HG02943 (cell line): ENCODE measurements around the gene SAP30L.

Experiments
- ATAC-seq: cut with Tn5 transposase; IDR thresholded peaks from one replicate; pipeline ENCODE4 v1.9.1; 2021; ENCODE audit warnings: mild to moderate bottlenecking, low read depth, moderate library complexity; ENCODE audit not compliant: unreplicated experiment

SAP30L gene

DNA sequence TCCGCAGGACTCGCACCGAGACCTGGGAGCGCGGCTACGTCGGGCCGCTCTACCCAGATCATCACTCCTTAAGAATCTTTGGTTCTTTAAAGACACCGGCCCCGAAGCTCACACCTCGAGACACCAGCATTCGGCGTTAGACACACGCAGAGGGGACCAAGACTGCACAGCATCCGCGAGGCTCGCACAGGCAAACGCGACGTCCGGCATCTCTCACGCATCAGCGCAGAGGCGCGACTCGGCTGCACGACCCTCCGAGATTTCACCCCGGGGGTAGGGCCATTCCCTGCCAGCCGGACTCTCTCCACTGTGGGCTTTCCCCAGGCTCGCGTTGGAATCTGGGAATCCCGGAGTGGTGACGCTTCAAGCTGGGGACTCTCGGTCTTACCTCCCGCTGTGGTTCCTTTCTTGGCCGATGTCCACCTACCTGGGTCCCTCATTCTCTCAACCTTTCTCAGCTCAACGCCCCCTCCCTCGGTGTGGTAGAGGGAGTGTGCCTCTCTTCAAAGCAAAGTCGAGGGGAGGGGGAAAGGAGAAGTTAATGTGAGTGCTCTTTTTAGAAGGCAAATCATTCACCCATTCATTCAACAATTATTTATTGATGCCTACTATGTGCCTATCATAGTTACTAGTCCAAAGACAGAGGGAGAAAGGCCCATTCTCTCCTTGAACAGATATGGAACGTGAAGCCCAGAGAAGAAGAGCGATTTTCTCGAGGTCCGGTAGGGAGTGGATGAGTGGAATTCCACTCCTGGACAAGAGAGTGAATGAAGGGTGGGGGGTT is 33.6 kb downstream of the SAP30L start:
- no peak for ATAC-seq

DNA sequence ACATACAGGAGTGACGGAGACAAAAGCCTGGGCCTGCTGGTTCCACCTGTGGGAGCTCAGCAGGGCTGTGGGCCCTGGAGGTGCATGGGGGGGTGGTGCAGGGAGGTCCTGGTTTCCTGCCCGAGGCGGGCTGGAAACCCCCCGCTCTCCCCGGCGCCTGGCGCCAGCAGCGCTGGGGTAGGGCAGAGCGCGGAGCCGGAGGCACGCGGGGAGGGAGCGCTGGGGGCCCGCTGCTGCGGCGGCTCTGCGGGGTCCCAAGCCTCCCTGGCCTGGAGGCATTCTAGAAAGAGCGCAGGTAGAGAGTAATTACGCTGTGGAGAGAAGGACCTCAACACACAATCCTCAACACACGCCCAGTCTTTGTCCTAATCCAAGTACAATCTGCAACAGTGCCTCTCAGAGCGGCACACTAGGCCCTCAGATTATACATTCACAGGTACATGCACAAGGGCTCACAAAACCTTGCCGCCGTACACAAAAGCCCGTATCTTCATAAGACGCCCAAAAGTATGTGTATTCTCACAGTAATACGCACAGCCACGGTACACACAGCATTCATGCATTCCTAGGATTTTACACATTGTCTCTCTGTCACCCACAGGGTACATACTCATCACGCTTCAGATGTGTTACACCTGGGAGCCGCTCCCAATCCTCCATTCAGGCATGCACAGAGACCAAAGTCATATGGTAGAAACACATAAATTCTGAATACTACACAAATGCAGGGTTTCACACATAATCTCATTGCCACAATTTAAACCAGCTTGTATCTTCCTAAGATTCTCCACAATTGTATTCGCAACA is 34.4 kb downstream of the SAP30L start:
- no peak for ATAC-seq

DNA sequence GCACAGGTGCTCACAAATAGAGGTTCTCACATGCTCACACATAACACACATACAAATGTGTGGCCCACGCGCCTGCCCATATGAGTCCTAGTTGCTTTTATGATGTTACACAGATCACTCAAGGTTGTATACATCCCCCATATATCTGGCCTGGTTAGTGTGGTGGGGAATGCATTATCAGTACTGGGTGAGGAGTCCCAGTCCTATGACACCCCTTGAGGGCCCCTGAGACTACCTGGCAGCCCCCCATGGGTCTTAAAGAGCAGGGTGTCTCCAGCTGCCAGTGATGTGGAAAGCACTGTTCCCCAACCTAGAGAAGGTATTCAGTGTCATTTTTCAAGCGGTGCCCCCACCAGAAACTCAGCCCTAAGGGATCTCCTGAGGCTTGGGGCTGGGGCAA is 35.0 kb downstream of the SAP30L start:
- ATAC-seq, result no peak

DNA sequence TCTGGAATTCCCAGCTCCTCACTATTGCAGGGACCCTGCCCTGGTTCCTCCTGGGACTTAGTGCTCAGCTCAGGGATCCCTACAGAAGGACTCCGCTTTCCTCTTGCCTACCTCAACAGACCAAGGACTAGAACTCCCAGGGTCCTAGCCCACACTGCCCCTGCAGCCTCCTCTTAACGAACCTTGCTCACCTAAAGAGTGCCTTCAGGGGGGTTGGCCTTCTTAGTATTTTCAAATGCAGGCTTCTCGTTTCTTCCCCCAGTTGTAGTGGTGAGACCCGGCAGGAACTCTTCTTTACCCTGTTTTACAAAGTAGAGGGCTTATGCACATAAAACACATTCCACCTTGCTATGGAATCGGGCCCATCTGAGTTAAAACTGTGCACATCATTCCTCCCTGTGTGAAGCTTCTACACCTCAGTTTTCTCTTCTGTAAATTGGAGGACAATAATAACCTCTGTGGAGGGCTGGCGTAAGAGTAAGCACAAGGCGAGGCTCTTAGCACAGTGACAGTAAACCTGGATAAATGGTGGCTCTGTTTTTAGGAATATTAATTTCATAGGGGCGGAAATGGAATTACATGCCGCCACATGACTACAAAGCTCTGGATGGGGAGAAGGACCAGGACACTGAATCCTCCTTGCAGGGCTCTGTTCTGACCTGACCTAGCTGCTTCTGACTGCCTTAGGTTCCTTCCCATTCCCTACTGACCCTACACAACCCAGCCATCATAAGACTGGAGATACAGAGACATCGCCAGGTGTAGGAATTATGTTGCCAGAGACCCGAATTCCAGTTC is 36.0 kb downstream of the SAP30L start:
- no peak for ATAC-seq

DNA sequence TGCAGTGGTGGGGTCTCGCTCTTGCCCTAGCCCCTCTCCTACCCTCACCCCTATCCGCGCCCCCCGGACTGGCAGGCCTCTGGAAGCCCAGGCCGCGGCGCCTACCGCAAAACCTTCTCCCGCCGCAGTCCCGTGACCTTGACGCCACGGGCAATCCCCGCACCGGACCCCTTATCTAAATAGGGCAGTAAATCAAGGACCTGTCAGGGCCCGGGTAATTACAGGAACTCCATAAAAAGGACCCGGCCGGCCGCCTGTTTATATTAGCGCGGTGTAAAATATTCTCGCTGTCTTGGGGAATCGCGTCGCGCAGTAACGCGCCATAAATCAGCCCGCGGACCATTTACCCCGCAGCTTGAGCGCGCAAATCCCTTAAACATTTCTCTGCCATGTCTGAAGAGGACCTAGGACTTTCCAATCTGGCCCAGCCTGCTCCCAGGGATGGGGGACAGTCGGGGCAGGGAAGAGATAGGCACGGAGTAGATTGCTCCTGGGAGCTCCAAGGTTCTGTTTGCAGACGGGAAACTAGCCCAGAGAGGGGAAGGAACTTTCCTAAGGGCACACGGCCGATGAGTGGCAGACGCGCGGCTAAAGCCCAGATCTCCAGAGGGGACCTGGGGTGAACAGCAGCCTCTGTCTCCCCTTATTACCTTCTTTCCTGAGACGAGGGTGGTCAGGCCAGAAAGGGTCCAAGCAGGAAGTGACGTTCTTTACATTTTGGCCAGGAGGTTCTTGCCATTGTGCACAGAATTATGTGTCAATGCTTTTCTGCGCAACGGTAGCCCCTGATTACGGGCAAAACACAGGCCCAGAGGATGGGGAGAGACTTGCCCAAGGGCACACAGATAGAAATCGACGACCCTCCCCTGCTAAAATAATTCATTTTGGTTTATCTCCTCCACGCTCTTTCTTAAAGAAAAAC is 37.0 kb downstream of the SAP30L start:
- no peak for ATAC-seq

DNA sequence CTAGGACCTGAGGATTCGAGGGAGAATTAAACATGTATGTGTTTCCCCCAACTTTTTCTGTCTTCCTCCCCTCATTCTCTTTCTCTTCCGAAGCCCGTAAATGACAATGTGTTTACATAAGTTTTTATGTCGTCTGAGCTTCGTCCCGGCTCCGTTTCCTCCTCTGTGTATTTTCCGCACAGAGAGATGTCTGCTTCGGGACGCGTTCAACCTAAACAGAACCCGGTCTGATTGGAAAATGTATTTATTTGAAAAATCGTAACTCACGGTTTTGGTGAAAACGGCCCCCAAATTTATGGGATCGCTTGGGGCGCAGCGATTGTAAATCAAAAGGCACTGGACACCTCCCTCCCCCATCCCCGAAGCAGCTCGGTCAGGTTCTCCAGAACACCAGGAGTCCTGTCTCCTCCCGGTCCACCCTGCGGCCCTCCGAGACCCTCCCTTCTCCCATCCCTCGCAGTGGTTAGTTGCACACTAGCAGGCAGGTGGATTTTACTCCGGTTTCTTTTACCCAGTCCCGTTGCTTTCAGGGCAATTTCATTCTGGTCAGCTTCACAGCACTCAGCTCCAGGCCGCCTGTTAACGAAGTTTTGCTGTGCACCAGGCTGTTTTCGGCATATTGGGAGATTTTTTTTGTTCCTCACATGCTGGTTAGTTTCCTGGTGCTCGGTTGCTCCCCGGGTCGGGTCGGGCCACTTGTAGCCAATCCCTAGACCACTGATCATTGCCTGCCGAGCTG is 38.0 kb downstream of the SAP30L start:
- no peak for ATAC-seq

DNA sequence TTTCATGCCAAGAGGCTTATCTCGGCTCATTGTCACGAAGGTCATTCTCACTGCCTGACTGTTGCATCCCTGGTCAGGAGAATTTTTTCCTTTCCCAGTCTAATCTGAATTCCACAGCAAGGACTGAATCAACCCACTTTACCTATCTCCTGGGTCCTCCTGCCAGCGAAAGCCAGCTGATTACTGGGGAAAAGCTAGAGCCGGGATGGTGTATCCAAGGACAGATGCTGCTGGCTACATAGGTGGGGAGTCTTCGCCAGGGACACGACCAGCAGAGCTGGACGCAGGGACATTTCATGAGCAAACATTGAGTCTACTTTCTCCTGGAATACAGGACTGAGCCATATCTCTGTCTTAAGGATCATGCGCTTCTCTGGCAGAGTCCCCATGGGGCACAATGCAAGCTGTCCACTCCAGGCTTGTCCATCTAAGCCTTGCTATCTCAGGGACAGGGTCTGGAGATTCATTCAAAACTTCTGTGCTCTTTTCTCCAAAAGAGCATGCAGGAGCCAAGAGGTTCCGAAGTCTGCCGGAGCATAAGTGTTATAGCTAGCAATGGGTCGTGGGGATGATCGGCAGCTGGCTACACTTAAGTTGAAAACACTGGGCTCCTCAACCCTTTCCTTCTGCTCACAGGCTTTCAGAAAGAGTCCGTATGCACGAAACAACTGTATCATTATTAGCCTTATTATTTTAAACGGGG is 38.7 kb downstream of the SAP30L start:
- no peak for ATAC-seq

DNA sequence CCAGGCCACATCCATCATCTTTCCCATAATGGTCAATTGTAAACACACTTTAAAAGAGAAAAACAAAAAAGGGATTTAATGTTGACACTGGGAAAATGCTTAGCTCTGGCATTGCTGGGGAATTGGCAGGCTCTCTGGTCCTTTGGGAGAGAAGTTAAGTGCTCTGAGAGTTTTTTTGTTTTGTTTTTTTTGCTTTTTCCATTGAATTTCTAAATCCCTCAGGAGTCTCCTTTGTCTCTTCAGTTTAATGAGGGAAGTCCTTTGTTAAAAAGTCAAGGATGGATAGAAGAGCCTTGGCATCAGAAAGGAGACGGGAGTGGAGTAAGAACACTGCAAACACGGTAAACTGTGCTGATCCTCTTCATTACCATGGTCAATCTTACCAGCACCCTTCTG is 39.3 kb downstream of the SAP30L start:
- ATAC-seq, result no peak

DNA sequence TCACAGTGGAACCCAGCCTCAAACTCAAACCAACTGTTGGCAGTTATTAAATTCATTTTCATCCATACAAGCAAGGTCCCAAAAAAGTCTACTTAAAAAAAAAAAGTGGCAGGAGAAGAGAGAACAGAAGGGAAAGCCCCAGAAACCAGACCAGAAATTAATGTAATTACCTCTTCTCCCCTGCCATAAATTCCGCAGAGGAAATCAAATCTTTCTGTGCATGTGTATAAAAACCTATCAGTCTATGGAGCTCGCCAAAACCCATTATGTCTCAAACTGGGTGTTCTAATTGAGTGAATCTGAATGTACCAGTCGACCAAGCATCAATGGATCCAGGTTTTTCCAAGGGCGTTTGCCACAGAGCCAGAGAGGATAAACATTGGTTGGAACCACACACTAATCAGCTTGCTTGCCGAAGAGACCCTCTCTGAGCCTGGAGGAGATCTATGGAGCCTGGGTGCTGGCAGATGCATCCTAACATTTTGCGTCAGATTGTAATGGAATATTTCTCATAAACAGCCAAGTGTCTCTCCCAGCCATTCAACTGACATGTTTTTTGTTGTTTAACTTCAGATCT is 40.1 kb downstream of the SAP30L start:
- no peak for ATAC-seq

DNA sequence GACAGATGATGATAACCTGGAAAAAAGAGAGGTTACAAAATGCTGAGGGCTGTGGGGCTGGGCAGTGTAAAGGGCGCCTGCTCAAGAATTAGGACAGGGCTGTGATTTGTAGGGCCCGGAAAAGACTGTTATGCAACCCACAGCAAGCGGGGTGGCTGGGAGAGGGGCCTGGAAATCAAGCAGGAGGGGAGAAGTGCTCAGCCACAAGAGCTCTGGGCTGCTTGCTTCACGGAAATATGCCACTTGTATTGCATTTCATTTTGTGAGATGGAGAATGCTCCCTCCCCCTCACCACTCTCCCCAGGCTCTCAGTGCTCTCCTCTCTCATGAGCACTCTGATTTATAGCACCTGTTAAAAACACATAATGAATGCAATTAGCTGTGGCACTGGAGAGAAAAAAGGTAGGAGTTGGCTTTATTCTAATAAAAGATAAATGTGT is 40.6 kb downstream of the SAP30L start:
- ATAC-seq, result no peak

DNA sequence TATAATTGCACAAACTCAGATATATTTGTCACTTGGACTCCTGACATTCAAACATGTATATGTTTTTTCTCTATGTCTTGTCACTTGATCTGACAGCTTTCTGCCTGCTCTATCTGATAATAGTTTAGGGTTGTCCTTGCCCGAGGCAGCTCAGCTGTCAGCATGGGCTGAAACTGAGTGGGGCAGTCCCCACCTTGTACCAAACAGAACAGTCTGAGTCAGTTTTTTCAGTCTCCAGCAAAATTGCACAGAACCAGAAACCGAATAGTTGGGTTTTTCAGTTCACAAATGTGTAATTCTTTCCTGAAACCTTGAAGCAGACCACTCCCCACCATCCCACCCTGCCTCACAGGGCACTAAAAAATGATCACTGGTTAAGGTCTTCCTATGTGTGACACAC is 41.7 kb downstream of the SAP30L start:
- ATAC-seq, result peak; percentile 75

DNA sequence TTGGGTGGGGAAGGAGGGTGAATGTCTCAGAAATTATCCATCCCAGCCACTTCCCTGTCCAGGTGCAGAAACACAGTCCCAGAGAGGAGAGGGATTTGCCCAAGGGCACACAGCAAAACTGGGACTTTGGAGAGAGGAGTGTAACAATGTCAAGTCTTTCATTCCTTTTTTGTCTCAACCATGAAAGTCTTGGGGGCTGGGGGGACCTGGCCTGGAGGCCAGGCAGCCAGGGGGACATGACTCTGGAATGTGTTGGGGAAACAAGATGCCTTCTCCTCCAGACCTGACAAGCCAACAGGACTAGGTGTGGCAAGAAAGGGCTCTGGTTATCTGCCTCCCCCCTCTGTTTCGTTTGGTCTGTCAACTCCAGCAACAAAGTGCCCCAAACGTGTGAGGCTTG is 46.1 kb downstream of the SAP30L start:
- no peak for ATAC-seq

DNA sequence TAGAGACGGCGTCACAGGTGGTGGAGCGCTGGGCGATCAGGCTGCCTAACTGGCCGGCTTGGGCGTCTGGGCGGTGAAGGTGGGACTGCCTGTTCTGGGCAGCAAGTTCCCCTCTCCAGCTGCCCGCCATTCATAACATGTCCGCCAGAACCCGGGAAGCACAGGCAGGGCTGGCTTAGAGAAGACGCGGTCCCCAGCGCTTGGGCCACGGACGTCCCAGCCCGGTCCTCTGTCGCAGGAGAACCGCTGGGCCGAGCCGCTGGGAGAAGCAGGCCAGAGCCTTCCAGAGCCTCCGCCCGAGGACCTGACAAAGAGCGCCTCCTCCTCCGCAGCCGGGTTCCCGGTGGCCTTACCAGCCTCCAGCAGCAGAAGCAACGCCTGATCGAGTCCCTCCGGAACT is 47.5 kb downstream of the SAP30L start:
- ATAC-seq, result no peak

DNA sequence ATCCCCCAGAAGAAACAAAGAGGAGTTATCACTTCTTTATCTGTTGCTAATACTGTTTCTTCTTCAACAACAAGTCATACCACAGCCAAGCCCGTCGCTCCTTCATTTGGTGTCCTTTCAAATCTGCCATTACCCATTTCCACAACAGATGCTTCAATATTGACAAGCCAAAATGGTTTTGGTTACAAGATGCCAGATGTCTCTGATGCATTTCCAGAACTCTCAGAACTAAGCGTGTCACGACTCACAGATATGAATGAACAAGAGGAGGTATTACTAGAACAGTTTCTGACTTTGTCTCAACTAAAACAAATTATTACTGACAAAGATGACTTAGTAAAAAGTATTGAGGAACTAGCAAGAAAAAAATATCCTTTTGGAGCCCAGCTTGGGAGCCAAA is 48.2 kb downstream of the SAP30L start:
- ATAC-seq, result no peak

DNA sequence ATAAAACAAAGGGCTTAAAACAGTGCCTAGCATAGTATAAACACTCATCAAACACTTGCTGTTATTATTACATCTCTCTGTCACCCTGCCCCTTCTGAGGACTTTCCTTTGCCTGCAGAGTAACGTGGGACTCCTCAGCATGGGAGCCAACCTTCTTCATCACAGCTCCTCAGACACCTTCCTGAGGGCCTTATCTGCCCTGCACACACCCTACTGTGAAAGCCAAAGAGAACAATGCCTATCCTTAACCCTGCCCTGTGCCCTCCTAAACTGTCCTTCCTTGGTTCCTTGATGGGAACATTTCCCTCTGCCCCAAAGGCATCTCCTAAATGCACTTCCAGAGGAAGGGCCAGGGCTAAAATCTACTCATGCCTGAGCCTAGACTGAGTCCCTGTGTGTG is 52.8 kb downstream of the SAP30L start:
- ATAC-seq, result no peak

DNA sequence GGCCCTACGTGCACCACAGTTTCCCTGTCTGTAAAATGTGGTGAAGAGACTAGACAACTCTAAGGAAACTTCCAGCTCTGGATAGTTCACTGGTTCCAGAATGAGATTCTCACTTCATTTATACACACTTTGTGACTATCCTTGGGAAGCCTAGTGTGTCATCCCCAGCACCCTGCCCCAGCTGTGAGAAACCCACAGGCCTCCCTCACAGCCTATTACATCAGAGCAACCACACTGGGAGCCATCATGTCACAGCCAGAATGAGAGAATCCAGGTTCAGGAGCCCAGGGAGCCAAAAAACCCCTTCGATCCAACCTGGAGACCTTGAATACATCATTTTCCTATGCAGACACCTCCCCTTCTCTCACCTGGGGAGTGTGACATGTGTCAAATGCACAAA is 53.2 kb downstream of the SAP30L start:
- no peak for ATAC-seq

DNA sequence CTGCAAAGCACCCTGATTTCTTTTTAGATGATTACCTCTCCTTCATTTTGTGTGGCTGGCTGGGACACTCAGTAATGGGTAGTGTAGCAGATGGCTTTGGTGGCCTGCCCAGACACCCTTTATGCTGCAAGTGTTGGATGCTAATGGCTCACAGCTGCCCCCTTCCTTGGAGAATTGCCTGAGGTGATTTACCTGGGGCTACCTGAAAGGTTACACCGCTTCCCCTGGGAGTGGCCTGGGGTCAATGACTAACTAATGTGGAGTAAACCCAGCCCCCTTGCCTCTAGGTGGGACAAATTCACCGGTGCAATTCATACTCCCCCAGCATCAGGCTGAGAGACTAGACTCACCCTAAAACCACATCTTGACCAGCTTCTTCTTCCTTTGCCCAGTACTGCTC is 55.8 kb downstream of the SAP30L start:
- ATAC-seq, result no peak

DNA sequence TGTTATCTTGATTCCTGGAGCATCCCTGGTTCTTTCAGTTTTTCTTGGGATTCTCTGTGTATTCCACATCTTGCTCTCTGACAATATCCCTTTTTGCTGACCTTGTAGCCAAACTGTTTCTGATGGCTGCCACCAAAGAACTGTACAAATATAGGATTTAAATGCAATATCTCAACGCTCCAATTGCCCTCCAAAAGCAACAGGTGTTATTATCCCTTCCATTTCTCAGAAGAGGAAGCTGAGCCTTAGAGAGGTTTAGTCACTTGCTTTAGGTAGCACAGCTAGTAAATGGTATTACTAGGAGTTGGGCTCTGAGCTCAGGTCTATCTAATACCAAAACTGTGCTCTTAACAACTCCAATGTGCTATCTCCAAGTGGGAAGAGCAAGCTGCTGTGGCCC is 56.4 kb downstream of the SAP30L start:
- ATAC-seq, result no peak

DNA sequence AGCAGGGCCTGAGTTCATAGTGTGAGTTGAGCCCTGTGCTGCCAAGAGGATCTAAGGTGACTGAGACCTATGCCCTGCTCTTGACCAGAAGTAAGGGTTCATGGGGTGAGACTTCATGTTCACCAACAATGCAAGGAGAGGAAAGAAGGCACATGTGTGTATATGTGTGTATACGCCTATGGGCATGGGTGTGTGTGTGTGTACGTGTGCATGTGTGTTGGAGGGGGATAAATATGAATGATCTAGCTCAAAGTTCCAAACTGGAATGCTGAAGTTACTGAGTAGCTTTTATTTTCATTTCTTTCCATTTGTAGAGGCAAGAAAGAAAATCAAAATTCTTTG is 57.9 kb downstream of the SAP30L start:
- no peak for ATAC-seq
